Pancreas (tissue), 10 donors: Measurements from ENCODE around the gene EPHA4. TPM values are rescaled to one million over a fixed set of nuclear protein-coding genes. Genes with fewer than 3 reads are reported as not detected.

Experiments used
- ATAC-seq, 4 donors: fragments of 200-7000 bp; cut with Tn5 transposase; one replicate each; pipeline versions ENCODE4 v1.8.0 to v1.9.1; 2020; ENCODE audit warnings: mild to moderate bottlenecking in 4 of 4, moderate library complexity in 4 of 4
- DNase-seq, 6 donors: peaks; one replicate each; pipeline ENCODE4 v3.0.0-alpha.2; 2020
- FAIRE-seq: peaks from 2 replicates; lab custom pipeline; 2012; peaks lifted over from hg19 to GRCh38; lab: Jason Lieb, UNC
- H3K27ac ChIP-seq, 4 donors: fragments of 200-600 bp; sonication (generic); 1 replicate in 3 of 4; 2 replicates in 1 of 4; pipeline versions ENCODE4 v1.5.0 to v1.8.0; 2020
- H3K27me3 ChIP-seq, 4 donors: fragments of 200-600 bp; one replicate each; pipeline ENCODE4 v1.8.0; 2021
- H3K36me3 ChIP-seq, 3 donors: fragments of 200-600 bp; sonication (generic) in 1 of 3; one replicate each; pipeline versions ENCODE4 v1.5.0 to v1.8.0; 2020 to 2021
- H3K4me1 ChIP-seq, 3 donors: fragments of 200-600 bp; one replicate each; pipeline ENCODE4 v1.8.0; 2021
- H3K4me3 ChIP-seq, 4 donors: fragments of 200-600 bp; sonication (generic) in 2 of 4; one replicate each; pipeline versions ENCODE4 v1.5.0 to v1.8.0; 2020 to 2021
- H3K9me3 ChIP-seq, 4 donors: fragments of 200-600 bp; one replicate each; pipeline ENCODE4 v1.8.0; 2021
- CTCF ChIP-seq, 4 donors: fragments of 200-600 bp; sonication (generic) in 3 of 4; IDR thresholded peaks; one replicate each; pipeline versions ENCODE4 v1.5.0 to v1.8.0; 2021; ENCODE audit warnings: antibody characterized with exemption in 4 of 4
- WGBS, 2 donors: extraction: QIAGEN DNeasy Blood & Tissue Kit; methylation state at CpG; one replicate each; pipeline ENCODE4 v1.1.7; 2013; 5-methylcytosine and 5-hydroxymethylcytosine counted together
- intact Hi-C, 3 donors: fragments of 100-400 bp; cut with DNase I; formaldehyde crosslinking; loops; one replicate each; pipeline versions ENCODE4 v1.11.1 to v1.14.2; 2022
- polyA plus RNA-seq, 2 donors: library from polyadenylated mRNA; stranded (reverse); fragments of 200-250 nt; gene quantifications; one replicate each; pipeline ENCODE4 v1.2.3, GENCODE V29; 2013
- total RNA-seq, 6 donors: library from RNA; stranded (reverse); fragmentation: NEBNext Ultra II Directional in 4 of 6; extraction: Animal tissue kit (Norgen Biotek cat#: 25700) in 4 of 6; gene quantifications; one replicate each; pipeline versions ENCODE4 v1.2.1 to v1.2.4, GENCODE V29; 2021 to 2023
- donor health status: healthy with polysubstance abuse.
- donor health status: DM: no; HTN: no; CAD: no; lungs with moderate emphysema.
- donor health status: DM: no; HTN: no; CAD: no.
- donor health status: control.
- donor health status: control.
- donor health status: Bipolar disorder and iron deficiency.
- donor health status: DM: yes; HTN: yes; CAD: no.
- donor health status: DM: no; HTN: no; CAD: no.
- donor health status: DM: no; HTN: no; CAD: no.
- donor health status: DM: yes; HTN: yes; CAD: no.

EPHA4 gene
- total and polyA plus RNA-seq, 8 donors, result 1.1 to 2.3 (median 1.4) TPM

- WGBS, 2 donors, result 50 to 57% methylated on average over 13 of the region's 13 CpGs
- no peak for TF ChIP-seq CTCF (IDR thresholded peaks at IDR 0.05)
- H3K4me1 ChIP-seq, result no peaks in the 10 kb centered on the region
- H3K9me3 ChIP-seq, result no peaks in the 10 kb centered on the region
- no peak overlapping the region for H3K4me3 ChIP-seq
- no peaks in the 10 kb centered on the region for H3K27me3 ChIP-seq
- DNase-seq, result no peak
- no peak for ATAC-seq
- H3K36me3 ChIP-seq, result no peaks in the 10 kb centered on the region
- no peak for FAIRE-seq
- H3K27ac ChIP-seq, result no peak overlapping the region
- intact Hi-C loops, result no loop called here
Measured at GRCh38 chr2:221451862-221452788, 120.0 kb downstream of the EPHA4 start.

GRCh38 chr2:221450280-221450679, 121.8 kb downstream of the EPHA4 start:
- ATAC-seq (no peak), FAIRE-seq (no peak), DNase-seq (no peak)
- H3K9me3 ChIP-seq, result no peaks in the 10 kb centered on the region
- no peaks in the 10 kb centered on the region for H3K27me3 ChIP-seq
- no peak for TF ChIP-seq CTCF (IDR thresholded peaks at IDR 0.05)
- intact Hi-C loops, result no loop called here
- H3K4me3 ChIP-seq, result no peak overlapping the region
- no peaks in the 10 kb centered on the region for H3K36me3 ChIP-seq
- H3K27ac ChIP-seq, result no peak overlapping the region
- H3K4me1 ChIP-seq, result no peaks in the 10 kb centered on the region
- 63 to 85% methylated on average over 1 of the region's 1 CpG for WGBS, 2 donors

- ATAC-seq (no peak), DNase-seq (no peak), FAIRE-seq (no peak)
- H3K4me3 ChIP-seq, result no peak overlapping the region
- no peaks in the 10 kb centered on the region for H3K36me3 ChIP-seq
- no peaks in the 10 kb centered on the region for H3K9me3 ChIP-seq
- WGBS, 2 donors, result 84 to 85% methylated on average over 4 of the region's 4 CpGs
- H3K4me1 ChIP-seq, result no peaks in the 10 kb centered on the region
- no peak for TF ChIP-seq CTCF (IDR thresholded peaks at IDR 0.05)
- intact Hi-C loops, result no loop called here
- H3K27me3 ChIP-seq, result no peaks in the 10 kb centered on the region
- H3K27ac ChIP-seq, result no peak overlapping the region
Measured at GRCh38 chr2:221449406-221449805, 122.7 kb downstream of the EPHA4 start.

- Histone ChIP-seq H3K36me3 (no peaks in the 10 kb centered on the region), H3K27me3 (no peaks in the 10 kb centered on the region), H3K9me3 (no peaks in the 10 kb centered on the region), H3K4me3 (no peak overlapping the region), H3K4me1 (no peaks in the 10 kb centered on the region), H3K27ac (no peak overlapping the region)
- intact Hi-C loops, result no loop called here
- WGBS, 2 donors, result 66 to 71% methylated on average over 4 of the region's 4 CpGs
- FAIRE-seq, result no peak
- DNase-seq, result no peak
- no peak for TF ChIP-seq CTCF (IDR thresholded peaks at IDR 0.05)
- ATAC-seq, result no peak
Measured at GRCh38 chr2:221448844-221449390, 123.2 kb downstream of the EPHA4 start.
